GM23338 (cell line): ENCODE data around the gene GLI3. TPM values are rescaled to one million over a fixed set of nuclear protein-coding genes. Genes with fewer than 3 reads are reported as not detected.

Experiments used
- ATAC-seq: fragments of 200-7000 bp; cut with Tn5 transposase; 3 replicates; pipeline ENCODE4 v1.9.1; 2020
- DNase-seq: peaks from one replicate; pipeline ENCODE4 v3.0.0-alpha.2; 2015; ENCODE audit warnings: low spot score
- H2AFZ ChIP-seq: fragments of 200-600 bp; sonication (generic); 2 replicates; pipeline ENCODE4 v1.8.0; 2016; ENCODE audit warnings: antibody characterized with exemption, mild to moderate bottlenecking, moderate library complexity
- H3F3A ChIP-seq: fragments of 200-600 bp; sonication (generic); replicated peaks from 2 replicates; pipeline ENCODE4 v1.8.0; 2017; ENCODE audit warnings: antibody characterized with exemption, mixed run types, low read depth
- H3K27ac ChIP-seq: fragments of 200-600 bp; sonication (generic); 2 replicates; pipeline ENCODE4 v1.6.1; 2016; ENCODE audit warnings: low read depth
- H3K27me3 ChIP-seq: fragments of 200-600 bp; sonication (generic); 2 replicates; pipeline ENCODE4 v1.8.0; 2016; ENCODE audit warnings: mild to moderate bottlenecking, mixed run types, moderate library complexity; ENCODE audit not compliant: insufficient read depth
- H3K36me3 ChIP-seq: fragments of 200-600 bp; sonication (generic); 2 replicates; pipeline ENCODE4 v1.8.0; 2016; ENCODE audit warnings: mild to moderate bottlenecking; ENCODE audit not compliant: insufficient read depth
- H3K4me1 ChIP-seq: fragments of 200-600 bp; sonication (generic); 2 replicates; pipeline ENCODE4 v1.8.0; 2016; ENCODE audit warnings: mild to moderate bottlenecking, moderate library complexity; ENCODE audit not compliant: insufficient read depth
- H3K4me2 ChIP-seq: fragments of 200-600 bp; sonication (generic); 2 replicates; pipeline ENCODE4 v1.7.1; 2017; ENCODE audit warnings: mixed run types
- H3K4me3 ChIP-seq: fragments of 200-600 bp; sonication (generic); 2 replicates; pipeline ENCODE4 v1.6.1; 2016; ENCODE audit warnings: mixed run types
- H3K79me2 ChIP-seq: fragments of 200-600 bp; sonication (generic); replicated peaks from 2 replicates; pipeline ENCODE4 v1.8.0; 2017; ENCODE audit warnings: mild to moderate bottlenecking; ENCODE audit not compliant: insufficient read depth
- H3K9me2 ChIP-seq: fragments of 200-600 bp; sonication (generic); 2 replicates; pipeline ENCODE4 v1.8.0; 2017; ENCODE audit not compliant: insufficient read depth
- H4K20me1 ChIP-seq: fragments of 200-600 bp; sonication (generic); replicated peaks from 2 replicates; pipeline ENCODE4 v1.8.0; 2017; ENCODE audit warnings: mild to moderate bottlenecking; ENCODE audit not compliant: insufficient read depth
- H3K27ac Mint-ChIP-seq: 2 replicates; pipeline ENCODE4 v1.8.0; 2020; ENCODE audit warnings: inconsistent platforms, mild to moderate bottlenecking, moderate library complexity, mixed read lengths
- H3K27me3 Mint-ChIP-seq: 3 replicates; pipeline ENCODE4 v1.8.0; 2022; ENCODE audit warnings: low read depth, mild to moderate bottlenecking, moderate library complexity, mixed read lengths, inconsistent platforms; ENCODE audit not compliant: insufficient read depth, poor library complexity
- H3K36me3 Mint-ChIP-seq: 3 replicates; pipeline ENCODE4 v1.8.0; 2021; ENCODE audit warnings: low read depth, mild to moderate bottlenecking, inconsistent platforms, moderate library complexity, mixed read lengths
- H3K4me1 Mint-ChIP-seq: 3 replicates; pipeline ENCODE4 v1.8.0; 2020; ENCODE audit warnings: mild to moderate bottlenecking, inconsistent platforms, mixed read lengths
- H3K4me3 Mint-ChIP-seq: 3 replicates; pipeline ENCODE4 v1.8.0; 2021; ENCODE audit warnings: moderate library complexity, mild to moderate bottlenecking, inconsistent platforms, mixed read lengths
- H3K9me3 Mint-ChIP-seq: 3 replicates; pipeline ENCODE4 v1.8.0; 2020; ENCODE audit warnings: moderate library complexity, mild to moderate bottlenecking, inconsistent platforms, mixed read lengths
- CREB1 ChIP-seq: fragments of 250-450 bp; sonication (Bioruptor Pico); IDR thresholded peaks from 2 replicates; pipeline ENCODE4 v1.5.0; 2020; ENCODE audit warnings: low read depth, mild to moderate bottlenecking, moderate library complexity
- CTCF ChIP-seq, 2 experiments: fragments of 200-600 bp in 1 of 2; sonication (generic) in 1 of 2; conservative IDR thresholded peaks; 2 replicates each; pipeline versions ENCODE4 v1.5.1 to v1.6.1; 2016 to 2017; ENCODE audit warnings: antibody characterized with exemption in 2 of 2, low read depth in 2 of 2, mild to moderate bottlenecking in 2 of 2, moderate library complexity in 1 of 2
- ETS1 ChIP-seq: IDR thresholded peaks from 2 replicates; pipeline ENCODE4 v1.6.1; 2016; ENCODE audit warnings: antibody characterized with exemption
- EZH2 ChIP-seq: fragments of 200-600 bp; sonication (generic); IDR thresholded peaks from one replicate; pipeline ENCODE4 v1.8.0; 2017; ENCODE audit warnings: antibody characterized with exemption, mild to moderate bottlenecking, low read depth; ENCODE audit not compliant: unreplicated experiment
- EZH2phosphoT487 ChIP-seq: fragments of 200-600 bp; sonication (generic); IDR thresholded peaks from one replicate; pipeline ENCODE4 v1.8.1; 2018; ENCODE audit warnings: antibody characterized with exemption; ENCODE audit not compliant: unreplicated experiment
- POLR2AphosphoS5 ChIP-seq: IDR thresholded peaks from 2 replicates; pipeline ENCODE4 v1.6.1; 2016; ENCODE audit warnings: antibody characterized with exemption, low read depth
- REST ChIP-seq: IDR thresholded peaks from one replicate; pipeline ENCODE4 v1.6.1; 2018; ENCODE audit warnings: antibody characterized with exemption; ENCODE audit not compliant: unreplicated experiment
- ZNF331 ChIP-seq: fragments of 250-450 bp; sonication (Bioruptor Pico); IDR thresholded peaks from 2 replicates; pipeline ENCODE4 v1.5.0; 2020; ENCODE audit warnings: low read depth, mild to moderate bottlenecking, moderate library complexity
- polyA plus RNA-seq: library from polyadenylated mRNA; unstranded; fragments of >200 nt; fragmentation: Nextera tagmentation; extraction: Ambion mirVana; gene quantifications from 2 replicates; pipeline ENCODE4 v1.2.1, GENCODE V29; 2016
- total RNA-seq: library from RNA; depleted of rRNA; stranded (reverse); fragments of >200 nt; shearing (Covaris generic); gene quantifications from 2 replicates; pipeline ENCODE4 v1.2.3, GENCODE V29; 2014

GLI3 gene
- total and polyA plus RNA-seq, 2 experiments from 2014 or later, result 16.1 to 17.9 TPM

- TF ChIP-seq REST (no peak), POLR2AphosphoS5 (no peak), ZNF331 (no peak), EZH2 (no peak), ETS1 (no peak)
These were observed 46.5 kb upstream of the GLI3 start (continued) for GRCh38 chr7:42283553-42283952.

GRCh38 chr7:42278344-42278743 lies 41.3 kb upstream of the GLI3 start:
- H3F3A ChIP-seq, result no peaks in the 10 kb centered on the region
- no peaks in the 10 kb centered on the region for H3K36me3 ChIP-seq
- DNase-seq (no peak), ATAC-seq (no peak)
- no peak overlapping the region for H3K4me3 ChIP-seq
- Mint-ChIP-seq H3K36me3 (no peaks in the 10 kb centered on the region), H3K4me1 (no peaks in the 10 kb centered on the region), H3K27ac (no peak overlapping the region), H3K9me3 (no peaks in the 10 kb centered on the region), H3K27me3 (no peaks in the 10 kb centered on the region), H3K4me3 (no peak overlapping the region)
- H4K20me1 ChIP-seq, result no peaks in the 10 kb centered on the region
- H3K79me2 ChIP-seq, result no peaks in the 10 kb centered on the region
- H3K4me1 ChIP-seq, result no peaks in the 10 kb centered on the region
- no peak overlapping the region for H3K27ac ChIP-seq
- H3K4me2 ChIP-seq, result no peak overlapping the region
- H2AFZ ChIP-seq, result no peak overlapping the region
- H3K27me3 ChIP-seq, result no peaks in the 10 kb centered on the region
- no peaks in the 10 kb centered on the region for H3K9me2 ChIP-seq
- TF ChIP-seq CTCF (conservative IDR thresholded peaks at IDR 0.05; ENCODE audit: low read depth in 2 of 2) (no peak), REST (no peak), ETS1 (no peak), EZH2phosphoT487 (no peak), CREB1 (CRISPR knock-in tag) (no peak)
